Ishikawa (cell line): ENCODE data around the gene SCN8A.

Experiments
- CEBPB ChIP-seq: IDR thresholded peaks from 2 replicates; pipeline ENCODE4 v1.6.1; 2012
- CREB1 ChIP-seq: IDR thresholded peaks from 2 replicates; pipeline ENCODE4 v1.6.1; 2012; ENCODE audit warnings: low read depth
- EGR1 ChIP-seq: IDR thresholded peaks from 2 replicates; pipeline ENCODE4 v1.6.1; 2012
- EP300 ChIP-seq: IDR thresholded peaks from 2 replicates; pipeline ENCODE4 v1.6.1; 2012; ENCODE audit warnings: borderline replicate concordance
- FOXM1 ChIP-seq: IDR thresholded peaks from 2 replicates; pipeline ENCODE4 v1.6.1; 2012; ENCODE audit warnings: low read depth, borderline replicate concordance
- NFIC ChIP-seq: IDR thresholded peaks from 2 replicates; pipeline ENCODE4 v1.6.1; 2012
- RAD21 ChIP-seq: IDR thresholded peaks from 2 replicates; pipeline ENCODE4 v1.6.1; 2012; ENCODE audit warnings: low read depth
- TAF1 ChIP-seq: IDR thresholded peaks from 2 replicates; pipeline ENCODE4 v1.6.1; 2012; ENCODE audit warnings: low read depth, mild to moderate bottlenecking
- TCF12 ChIP-seq: IDR thresholded peaks from 2 replicates; pipeline ENCODE4 v1.6.1; 2012; ENCODE audit warnings: low read depth
- TEAD4 ChIP-seq: IDR thresholded peaks from 2 replicates; pipeline ENCODE4 v1.6.1; 2012
- YY1 ChIP-seq: IDR thresholded peaks from 2 replicates; pipeline ENCODE4 v1.6.1; 2012; ENCODE audit warnings: low read depth
- ZBTB7A ChIP-seq: IDR thresholded peaks from 2 replicates; pipeline ENCODE4 v1.6.1; 2012; ENCODE audit warnings: low read depth
- TF ChIP-seq, protein P1 (sequence below): IDR thresholded peaks from 2 replicates; pipeline ENCODE4 v1.6.1; 2012
- TF ChIP-seq, protein P2 (sequence below): IDR thresholded peaks from 2 replicates; pipeline ENCODE4 v1.6.1; 2012
- TF ChIP-seq, protein P3 (sequence below): IDR thresholded peaks from 2 replicates; pipeline ENCODE4 v1.6.1; 2012; ENCODE audit warnings: low read depth, mild to moderate bottlenecking

SCN8A gene

DNA sequence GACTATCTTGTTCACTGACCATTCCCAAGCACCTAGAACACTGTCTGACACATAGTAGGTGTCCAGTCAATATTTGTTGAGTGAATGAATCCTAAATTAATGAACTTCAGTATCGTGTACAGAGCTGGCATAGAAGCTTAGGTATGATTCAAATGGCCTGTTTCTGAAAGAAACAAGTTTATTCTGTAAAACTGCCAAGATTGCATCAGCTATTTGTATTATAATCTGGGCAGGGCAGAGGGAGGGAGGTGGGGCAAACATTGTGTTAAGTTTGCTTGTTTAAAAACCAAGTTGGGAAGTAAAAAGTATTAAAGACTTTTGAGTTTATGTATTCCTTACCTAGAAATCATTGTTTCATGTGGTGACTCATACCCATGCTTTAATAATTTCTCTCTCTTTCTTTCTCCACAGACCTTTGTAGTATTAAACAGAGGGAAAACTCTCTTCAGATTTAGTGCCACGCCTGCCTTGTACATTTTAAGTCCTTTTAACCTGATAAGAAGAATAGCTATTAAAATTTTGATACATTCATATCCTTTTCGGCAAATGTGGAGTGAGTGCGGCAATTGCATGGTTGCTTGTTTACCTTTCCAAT lies 92.8 kb downstream of the SCN8A start:
- no peak for TF ChIP-seq EGR1
- TF ChIP-seq CEBPB: peak; percentile 83
- no peak for TF ChIP-seq ZBTB7A
- peak; percentile 55; the same call in 1 of the 2 replicates for TF ChIP-seq NFIC
- no peak for TF ChIP-seq FOXM1

GRCh38 chr12:51686727-51687126 lies 95.7 kb downstream of the SCN8A start:
- TF ChIP-seq YY1: no peak
- TF ChIP-seq, protein P1, sequence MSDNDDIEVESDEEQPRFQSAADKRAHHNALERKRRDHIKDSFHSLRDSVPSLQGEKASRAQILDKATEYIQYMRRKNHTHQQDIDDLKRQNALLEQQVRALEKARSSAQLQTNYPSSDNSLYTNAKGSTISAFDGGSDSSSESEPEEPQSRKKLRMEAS: no peak
- TF ChIP-seq FOXM1: no peak
- TF ChIP-seq, protein P2, sequence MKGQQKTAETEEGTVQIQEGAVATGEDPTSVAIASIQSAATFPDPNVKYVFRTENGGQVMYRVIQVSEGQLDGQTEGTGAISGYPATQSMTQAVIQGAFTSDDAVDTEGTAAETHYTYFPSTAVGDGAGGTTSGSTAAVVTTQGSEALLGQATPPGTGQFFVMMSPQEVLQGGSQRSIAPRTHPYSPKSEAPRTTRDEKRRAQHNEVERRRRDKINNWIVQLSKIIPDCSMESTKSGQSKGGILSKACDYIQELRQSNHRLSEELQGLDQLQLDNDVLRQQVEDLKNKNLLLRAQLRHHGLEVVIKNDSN: no peak
- TF ChIP-seq TAF1: no peak
- no peak for TF ChIP-seq CEBPB
- TF ChIP-seq, protein P3, sequence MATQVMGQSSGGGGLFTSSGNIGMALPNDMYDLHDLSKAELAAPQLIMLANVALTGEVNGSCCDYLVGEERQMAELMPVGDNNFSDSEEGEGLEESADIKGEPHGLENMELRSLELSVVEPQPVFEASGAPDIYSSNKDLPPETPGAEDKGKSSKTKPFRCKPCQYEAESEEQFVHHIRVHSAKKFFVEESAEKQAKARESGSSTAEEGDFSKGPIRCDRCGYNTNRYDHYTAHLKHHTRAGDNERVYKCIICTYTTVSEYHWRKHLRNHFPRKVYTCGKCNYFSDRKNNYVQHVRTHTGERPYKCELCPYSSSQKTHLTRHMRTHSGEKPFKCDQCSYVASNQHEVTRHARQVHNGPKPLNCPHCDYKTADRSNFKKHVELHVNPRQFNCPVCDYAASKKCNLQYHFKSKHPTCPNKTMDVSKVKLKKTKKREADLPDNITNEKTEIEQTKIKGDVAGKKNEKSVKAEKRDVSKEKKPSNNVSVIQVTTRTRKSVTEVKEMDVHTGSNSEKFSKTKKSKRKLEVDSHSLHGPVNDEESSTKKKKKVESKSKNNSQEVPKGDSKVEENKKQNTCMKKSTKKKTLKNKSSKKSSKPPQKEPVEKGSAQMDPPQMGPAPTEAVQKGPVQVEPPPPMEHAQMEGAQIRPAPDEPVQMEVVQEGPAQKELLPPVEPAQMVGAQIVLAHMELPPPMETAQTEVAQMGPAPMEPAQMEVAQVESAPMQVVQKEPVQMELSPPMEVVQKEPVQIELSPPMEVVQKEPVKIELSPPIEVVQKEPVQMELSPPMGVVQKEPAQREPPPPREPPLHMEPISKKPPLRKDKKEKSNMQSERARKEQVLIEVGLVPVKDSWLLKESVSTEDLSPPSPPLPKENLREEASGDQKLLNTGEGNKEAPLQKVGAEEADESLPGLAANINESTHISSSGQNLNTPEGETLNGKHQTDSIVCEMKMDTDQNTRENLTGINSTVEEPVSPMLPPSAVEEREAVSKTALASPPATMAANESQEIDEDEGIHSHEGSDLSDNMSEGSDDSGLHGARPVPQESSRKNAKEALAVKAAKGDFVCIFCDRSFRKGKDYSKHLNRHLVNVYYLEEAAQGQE: no peak
- no peak for TF ChIP-seq CREB1
- no peak for TF ChIP-seq TEAD4
- no peak for TF ChIP-seq EGR1
- no peak for TF ChIP-seq ZBTB7A

DNA sequence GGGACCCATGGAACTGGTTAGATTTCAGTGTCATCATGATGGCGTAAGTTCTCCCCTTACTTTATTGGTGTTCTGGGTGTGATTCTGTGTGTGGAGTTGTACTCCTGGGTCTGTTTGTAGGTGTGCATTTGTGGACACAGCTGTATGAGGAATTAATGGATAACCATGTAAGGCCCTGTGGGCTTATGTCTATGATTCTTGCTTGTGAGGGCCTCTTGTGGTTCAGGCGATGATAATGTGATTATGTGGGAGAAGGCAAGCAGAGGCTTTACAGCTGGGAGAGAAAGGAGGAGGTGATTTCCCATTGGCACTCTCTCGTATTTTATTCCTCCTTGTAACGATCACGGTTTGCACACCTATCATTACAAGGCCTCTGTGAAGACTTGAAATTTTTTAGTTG lies 96.1 kb downstream of the SCN8A start:
- TF ChIP-seq, protein P2: no peak
- TF ChIP-seq FOXM1: no peak
- TF ChIP-seq EGR1: no peak
- TF ChIP-seq, protein P3: no peak
- TF ChIP-seq, protein P1: no peak
- TF ChIP-seq YY1: no peak
- TF ChIP-seq CREB1: no peak
- TF ChIP-seq TEAD4: no peak

DNA sequence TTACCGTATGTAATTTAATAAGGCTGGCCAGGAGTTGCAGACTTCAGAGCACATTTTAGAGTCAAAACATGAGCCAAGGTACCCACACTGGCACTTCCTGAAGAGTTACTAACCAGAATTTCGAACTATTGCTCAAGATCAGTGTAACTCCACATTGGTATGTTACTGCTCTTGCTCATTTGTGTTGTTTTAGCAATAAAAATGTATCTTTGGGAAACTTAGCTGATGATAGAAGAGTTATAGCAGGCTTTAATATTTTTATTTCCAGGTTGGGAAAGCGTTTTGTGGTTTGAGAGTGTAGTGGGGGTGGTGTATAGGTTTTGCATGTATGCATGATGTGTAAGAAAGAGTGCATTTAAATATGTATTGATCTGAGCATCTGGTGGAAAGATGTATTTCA lies 96.6 kb downstream of the SCN8A start:
- TF ChIP-seq EP300: no peak
- no peak for TF ChIP-seq TCF12
- TF ChIP-seq CREB1: no peak
- no peak for TF ChIP-seq NFIC
- TF ChIP-seq, protein P3: no peak
- TF ChIP-seq TEAD4: no peak
- TF ChIP-seq EGR1: no peak

DNA sequence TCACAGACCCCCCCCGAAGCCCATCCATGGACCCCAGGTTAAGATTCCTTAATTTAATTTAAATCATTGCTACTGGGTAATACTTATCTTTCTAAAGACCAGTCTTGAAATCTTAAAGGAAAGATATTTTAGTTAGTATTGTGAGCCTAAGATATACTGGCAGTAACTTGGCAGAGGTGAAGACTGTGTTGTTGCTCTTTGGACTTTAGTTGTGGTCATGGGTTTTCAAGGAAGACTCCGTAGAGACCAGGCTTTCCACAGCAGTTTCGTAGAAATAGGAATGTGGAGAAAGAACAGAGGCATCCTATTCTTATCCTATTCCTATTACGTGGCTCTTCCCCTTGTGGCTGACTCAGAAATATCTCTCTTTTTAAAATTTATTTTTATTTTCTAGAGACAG lies 99.0 kb downstream of the SCN8A start:
- TF ChIP-seq TAF1 (no peak), CEBPB (no peak), RAD21 (no peak), FOXM1 (no peak), ZBTB7A (no peak)
- TF ChIP-seq, protein P3: no peak
- TF ChIP-seq, protein P1: no peak
